Stimulated activated naive CD8-positive, alpha-beta T cell treated with anti-CD3 and anti-CD28 coated beads, Interleukin-15, Interleukin-2, amounts not matched to agents 100 ng/mL and 50 ng/mL, for 24 hours (primary cell): Measurements from ENCODE around the gene IGF2BP2.
"Not testable (repeated sequence)": the region's sequence is repeated elsewhere in the genome, so short reads cannot be mapped to it uniquely, and the experiment has no call there.

ENCODE experiments used
- H3K27ac Mint-ChIP-seq: one replicate; pipeline ENCODE4 v1.8.0; 2021; ENCODE audit warnings: mild to moderate bottlenecking, mixed read lengths
- H3K27me3 Mint-ChIP-seq: one replicate; pipeline ENCODE4 v1.8.0; 2021; ENCODE audit warnings: mixed read lengths
- H3K36me3 Mint-ChIP-seq: one replicate; pipeline ENCODE4 v1.8.0; 2021; ENCODE audit warnings: low read depth, mixed read lengths
- H3K4me1 Mint-ChIP-seq: one replicate; pipeline ENCODE4 v1.8.0; 2021; ENCODE audit warnings: low read depth, mixed read lengths
- H3K4me3 Mint-ChIP-seq: one replicate; pipeline ENCODE4 v1.8.0; 2021; ENCODE audit warnings: mild to moderate bottlenecking, mixed read lengths
- H3K9me3 Mint-ChIP-seq: one replicate; pipeline ENCODE4 v1.8.0; 2021; ENCODE audit warnings: mixed read lengths

IGF2BP2 gene

DNA sequence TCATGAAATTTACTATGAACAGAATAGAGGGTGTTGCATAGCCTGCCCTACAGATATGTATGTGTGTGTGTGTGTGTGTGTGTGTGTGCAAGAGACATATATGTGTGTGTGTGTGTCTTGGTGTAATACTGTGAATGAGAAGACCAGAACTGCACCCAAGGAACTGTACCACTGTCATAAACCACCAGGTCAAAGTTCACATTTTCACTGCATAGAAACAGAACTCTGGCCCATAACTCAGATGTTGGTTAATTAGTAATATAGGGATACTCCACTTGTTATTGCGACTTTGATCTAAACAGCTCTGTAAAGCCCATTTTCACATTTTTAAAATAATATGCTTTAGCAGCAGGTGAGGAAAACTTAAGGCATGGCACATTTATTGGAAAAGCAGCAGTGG is 111.8 kb downstream of the IGF2BP2 start:
- no peaks in the 10 kb centered on the region for H3K36me3 Mint-ChIP-seq

DNA sequence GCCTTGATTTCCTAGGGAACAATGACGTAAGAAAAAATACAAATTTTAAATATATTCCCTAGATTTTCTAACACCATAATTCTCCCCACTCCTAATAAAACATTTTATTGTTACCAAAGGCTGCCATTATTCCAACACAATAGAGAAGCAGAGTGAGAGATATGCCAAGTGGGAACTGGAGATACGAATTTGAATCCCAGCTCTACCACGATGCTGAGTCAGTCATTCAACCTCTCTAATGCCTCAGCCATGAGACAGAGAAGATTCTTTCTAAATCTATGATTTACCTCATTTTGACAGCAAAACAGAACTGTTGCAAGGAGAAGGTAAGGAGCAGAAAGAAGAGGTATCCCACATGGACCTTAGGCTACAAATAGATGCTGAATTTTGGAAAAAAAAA is 112.5 kb downstream of the IGF2BP2 start:
- Mint-ChIP-seq H3K4me3 (no peak overlapping the region), H3K27me3 (peaks cover 17% of the 10 kb centered on the region), H3K27ac (no peak overlapping the region), H3K9me3 (no peaks in the 10 kb centered on the region), H3K4me1 (no peaks in the 10 kb centered on the region), H3K36me3 (no peaks in the 10 kb centered on the region)

More for the DNA sequence above, 111.8 kb downstream of the IGF2BP2 start:
- Mint-ChIP-seq H3K9me3 (no peaks in the 10 kb centered on the region), H3K4me1 (no peaks in the 10 kb centered on the region), H3K4me3 (no peak overlapping the region), H3K27ac (no peak overlapping the region), H3K27me3 (peaks cover 13% of the 10 kb centered on the region)

DNA sequence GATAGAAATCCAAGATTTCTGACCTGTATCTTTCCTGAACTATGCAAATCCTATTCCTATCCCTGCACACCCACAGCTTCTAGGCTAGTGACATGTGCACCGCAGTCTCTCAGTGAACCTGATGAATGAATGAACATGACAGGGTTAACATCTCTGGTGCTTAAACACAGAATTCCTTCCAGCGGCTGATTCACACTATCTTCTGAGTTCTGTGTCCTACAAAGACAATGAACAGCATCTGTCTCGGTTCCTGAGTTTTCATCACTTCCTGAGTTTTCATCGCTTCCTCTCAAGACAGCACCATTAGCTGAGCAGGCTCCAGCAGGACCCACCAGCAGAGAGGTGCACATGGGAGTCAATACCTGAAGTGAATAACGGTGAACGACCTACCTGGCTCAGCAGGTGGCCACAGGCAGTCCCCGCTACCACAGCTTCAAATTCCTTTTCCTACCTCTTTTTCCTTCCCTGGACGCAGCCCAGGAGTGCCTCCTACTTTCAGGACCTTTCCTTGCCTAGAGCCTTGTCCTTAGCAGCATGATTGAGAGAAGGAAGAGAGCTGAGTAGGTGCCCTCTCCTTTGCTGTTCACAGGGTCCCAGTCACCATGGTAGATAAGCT is 113.5 kb downstream of the IGF2BP2 start:
- H3K9me3 Mint-ChIP-seq = no peaks in the 10 kb centered on the region
- H3K4me1 Mint-ChIP-seq = no peaks in the 10 kb centered on the region
- no peak overlapping the region for H3K4me3 Mint-ChIP-seq
- no peak overlapping the region for H3K27ac Mint-ChIP-seq
- H3K36me3 Mint-ChIP-seq = no peaks in the 10 kb centered on the region
- peaks cover 17% of the 10 kb centered on the region for H3K27me3 Mint-ChIP-seq

- Mint-ChIP-seq H3K27me3 (peaks cover 22% of the 10 kb centered on the region), H3K4me3 (no peak overlapping the region), H3K9me3 (no peaks in the 10 kb centered on the region), H3K36me3 (no peaks in the 10 kb centered on the region), H3K4me1 (no peaks in the 10 kb centered on the region), H3K27ac (no peak overlapping the region)
Measured at GRCh38 chr3:185709251-185709955, 115.4 kb downstream of the IGF2BP2 start.

DNA sequence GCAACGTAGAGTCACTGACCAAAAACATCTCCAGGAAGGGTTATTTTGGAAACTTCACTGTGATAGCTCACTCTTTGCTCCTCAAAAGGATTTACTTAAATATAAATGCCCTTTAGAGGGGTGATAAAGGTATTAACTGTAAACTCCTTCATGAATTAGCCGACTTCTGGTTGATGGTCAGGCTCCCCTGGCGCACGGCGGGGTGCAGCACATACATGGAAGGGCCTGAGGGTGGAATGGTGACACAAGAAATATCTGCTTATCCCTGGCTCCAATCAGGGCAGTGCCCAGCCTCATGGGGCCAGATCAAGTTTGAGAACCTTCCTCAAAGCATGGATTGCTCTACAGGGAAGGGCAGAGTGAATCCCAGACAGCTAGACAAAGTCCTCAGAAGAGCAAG is 116.5 kb downstream of the IGF2BP2 start:
- no peaks in the 10 kb centered on the region for H3K4me1 Mint-ChIP-seq
- no peak overlapping the region for H3K27ac Mint-ChIP-seq
- no peak overlapping the region for H3K4me3 Mint-ChIP-seq
- H3K36me3 Mint-ChIP-seq = no peaks in the 10 kb centered on the region
- H3K9me3 Mint-ChIP-seq = no peaks in the 10 kb centered on the region
- peaks cover 25% of the 10 kb centered on the region for H3K27me3 Mint-ChIP-seq

DNA sequence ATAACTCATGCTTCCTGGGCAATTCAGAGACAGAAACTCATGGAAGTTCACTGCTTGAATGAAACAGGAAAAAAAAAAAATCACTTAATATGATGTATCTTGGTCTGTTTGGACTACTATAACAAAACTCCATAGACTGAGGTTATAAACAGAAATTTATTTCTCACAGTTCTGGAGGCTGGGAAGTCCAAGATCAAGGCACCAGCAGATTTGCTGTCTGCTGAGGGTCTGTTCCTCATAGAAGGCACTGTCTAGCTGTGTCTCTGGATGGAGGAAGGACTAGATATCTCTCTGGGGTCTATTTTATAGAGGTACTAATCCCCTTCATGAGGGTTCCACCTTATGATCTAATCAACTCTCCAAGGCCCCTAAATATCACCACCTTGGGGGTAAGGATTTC is 119.3 kb downstream of the IGF2BP2 start:
- Mint-ChIP-seq H3K4me3 (no peak overlapping the region), H3K36me3 (no peaks in the 10 kb centered on the region), H3K27ac (no peak overlapping the region), H3K27me3 (peaks cover 22% of the 10 kb centered on the region), H3K9me3 (no peaks in the 10 kb centered on the region), H3K4me1 (no peaks in the 10 kb centered on the region)

GRCh38 chr3:185702262-185703225 is 122.3 kb downstream of the IGF2BP2 start:
- peaks cover 11% of the 10 kb centered on the region for H3K27me3 Mint-ChIP-seq
- no peak overlapping the region for H3K4me3 Mint-ChIP-seq
- H3K27ac Mint-ChIP-seq = no peak overlapping the region
- no peaks in the 10 kb centered on the region for H3K36me3 Mint-ChIP-seq
- no peaks in the 10 kb centered on the region for H3K4me1 Mint-ChIP-seq
- H3K9me3 Mint-ChIP-seq = no peaks in the 10 kb centered on the region

DNA sequence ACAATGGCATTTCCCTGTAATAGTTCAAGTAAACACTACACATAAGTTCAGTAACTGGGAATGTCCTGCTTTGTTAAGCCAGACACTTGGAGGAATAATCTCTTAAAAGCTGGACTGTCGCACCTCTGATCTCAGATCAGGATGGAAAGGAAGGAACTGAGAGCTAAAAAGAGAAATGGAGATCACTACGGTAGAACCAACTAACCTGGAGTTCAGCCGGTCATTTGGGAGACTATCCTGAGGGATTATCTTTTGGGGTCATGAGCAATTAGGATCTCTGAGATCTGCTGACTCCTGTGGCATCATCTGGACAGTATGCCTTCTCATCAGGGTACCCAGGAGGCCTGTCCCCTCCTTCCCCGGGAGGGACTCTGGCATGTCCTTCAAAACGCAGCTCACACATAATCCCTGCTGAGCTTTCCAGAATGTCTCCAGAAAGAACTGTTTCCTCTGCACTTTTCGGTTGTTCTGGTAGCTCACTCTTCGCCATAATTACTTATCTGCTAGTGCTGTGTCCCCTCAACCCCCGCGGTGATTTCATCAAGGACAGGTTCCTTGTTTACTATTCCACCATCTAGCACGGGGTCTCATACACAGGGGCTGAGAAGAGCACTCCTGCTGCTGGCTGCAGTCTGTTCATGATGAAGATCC is 123.1 kb downstream of the IGF2BP2 start:
- Mint-ChIP-seq H3K9me3 (no peaks in the 10 kb centered on the region), H3K4me3 (no peak overlapping the region), H3K27me3 (peaks cover 11% of the 10 kb centered on the region), H3K27ac (no peak overlapping the region), H3K36me3 (no peaks in the 10 kb centered on the region), H3K4me1 (no peaks in the 10 kb centered on the region)

DNA sequence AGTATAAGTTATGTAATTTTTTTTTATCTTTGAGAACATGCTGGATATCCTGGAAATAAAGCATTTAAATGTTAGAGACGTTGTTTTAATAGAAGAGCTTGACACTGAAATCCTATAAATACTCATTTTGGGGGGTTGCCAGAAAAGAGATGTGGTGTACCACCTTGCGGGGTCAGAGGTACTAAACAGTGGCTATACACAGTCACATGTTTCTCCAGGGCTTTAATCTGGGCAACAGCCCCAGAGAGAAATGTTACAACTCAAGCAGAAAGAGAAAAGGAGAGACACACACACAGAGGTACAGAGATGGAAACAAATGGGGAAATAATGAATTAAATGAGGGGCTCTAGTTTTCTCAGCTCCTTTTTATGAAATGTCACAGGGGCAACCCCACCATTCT is 124.9 kb downstream of the IGF2BP2 start:
- Mint-ChIP-seq H3K36me3 (no peaks in the 10 kb centered on the region), H3K4me3 (no peak overlapping the region), H3K4me1 (no peaks in the 10 kb centered on the region), H3K27ac (no peak overlapping the region), H3K27me3 (peaks cover 11% of the 10 kb centered on the region), H3K9me3 (no peaks in the 10 kb centered on the region)

GRCh38 chr3:185697228-185697627 is 127.6 kb downstream of the IGF2BP2 start:
- H3K4me3 Mint-ChIP-seq, H3K27me3 Mint-ChIP-seq, H3K36me3 Mint-ChIP-seq, H3K4me1 Mint-ChIP-seq, H3K27ac Mint-ChIP-seq, H3K9me3 Mint-ChIP-seq: not testable (repeated sequence)

DNA sequence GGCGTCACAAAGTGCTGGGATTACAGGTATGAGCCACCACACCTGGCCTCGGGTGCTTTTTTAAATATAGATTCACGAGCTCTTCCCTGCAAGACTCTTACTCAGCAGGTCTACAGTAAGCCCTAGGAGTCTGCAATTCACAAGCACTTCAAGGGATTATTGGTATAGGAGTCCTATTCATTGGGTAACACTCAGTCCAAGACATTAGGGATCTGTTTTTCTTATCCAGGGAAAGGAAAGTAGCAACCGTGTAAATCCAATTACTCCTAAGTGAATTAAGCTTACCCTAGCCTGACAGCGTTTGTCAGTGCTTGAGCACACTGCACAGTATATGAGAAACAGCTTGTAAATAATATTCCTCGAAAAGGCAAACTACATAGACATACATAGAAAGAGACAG is 128.8 kb downstream of the IGF2BP2 start:
- Mint-ChIP-seq H3K4me1 (no peaks in the 10 kb centered on the region), H3K27ac (no peak overlapping the region), H3K27me3 (no peaks in the 10 kb centered on the region), H3K4me3 (no peak overlapping the region), H3K36me3 (no peaks in the 10 kb centered on the region), H3K9me3 (no peaks in the 10 kb centered on the region)

DNA sequence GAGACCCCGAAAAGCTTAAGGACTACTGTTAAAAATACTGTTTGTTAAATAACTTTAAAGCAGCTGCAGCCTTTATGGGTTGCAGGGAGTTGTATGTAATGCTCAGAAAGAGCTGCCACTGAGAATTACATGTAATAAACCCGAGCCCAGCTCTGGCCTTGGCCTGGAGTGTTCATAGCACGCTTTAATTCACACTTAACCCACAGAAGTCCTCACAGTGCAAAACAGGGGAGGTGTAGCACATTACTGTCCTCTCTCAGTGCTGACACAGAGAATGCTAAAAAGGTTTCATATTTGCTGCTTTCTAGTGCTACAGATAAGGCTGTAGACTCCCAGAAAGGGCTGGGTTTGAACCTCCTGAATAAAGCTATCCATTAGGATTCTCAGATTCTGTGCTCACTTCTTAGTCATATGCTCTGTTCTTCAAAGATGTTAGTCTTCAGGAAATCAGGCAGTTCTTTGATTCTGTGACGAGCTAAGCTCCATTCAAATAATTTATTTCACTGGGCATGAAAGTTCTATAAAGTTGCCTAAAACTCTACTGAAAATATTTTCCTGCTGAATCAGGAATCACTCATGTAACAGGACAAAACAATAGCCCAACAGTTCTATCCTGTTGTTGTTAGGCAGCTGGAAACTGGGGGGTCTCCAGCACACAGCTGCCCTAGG is 130.7 kb downstream of the IGF2BP2 start:
- H3K4me3 Mint-ChIP-seq = no peak overlapping the region
- H3K4me1 Mint-ChIP-seq = no peaks in the 10 kb centered on the region
- no peaks in the 10 kb centered on the region for H3K27me3 Mint-ChIP-seq
- no peaks in the 10 kb centered on the region for H3K9me3 Mint-ChIP-seq
- no peaks in the 10 kb centered on the region for H3K36me3 Mint-ChIP-seq
- no peak overlapping the region for H3K27ac Mint-ChIP-seq

DNA sequence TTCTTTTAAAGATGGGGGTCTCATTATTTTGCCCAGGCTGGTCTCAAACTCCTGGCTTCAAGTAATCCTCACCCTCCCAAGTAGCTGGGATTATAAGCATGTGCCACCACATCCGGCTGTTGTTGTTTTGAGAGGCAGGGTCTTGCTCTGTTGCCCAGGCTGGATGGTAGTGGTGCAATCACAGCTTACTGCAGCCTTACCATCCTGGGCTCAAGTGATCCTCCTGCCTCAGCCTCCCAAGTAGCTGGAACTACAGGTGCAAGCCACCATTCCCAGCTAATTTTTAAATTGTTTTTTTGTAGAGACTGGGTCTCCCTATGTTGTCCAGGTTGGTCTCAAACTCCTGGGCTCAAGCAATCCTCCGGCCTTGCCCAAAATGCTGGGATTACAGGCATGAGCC is 133.2 kb downstream of the IGF2BP2 start:
- H3K27ac Mint-ChIP-seq = no peak overlapping the region
- H3K36me3 Mint-ChIP-seq = no peaks in the 10 kb centered on the region
- peaks cover 3% of the 10 kb centered on the region for H3K27me3 Mint-ChIP-seq
- H3K4me1 Mint-ChIP-seq = no peaks in the 10 kb centered on the region
- no peaks in the 10 kb centered on the region for H3K9me3 Mint-ChIP-seq
- no peak overlapping the region for H3K4me3 Mint-ChIP-seq

DNA sequence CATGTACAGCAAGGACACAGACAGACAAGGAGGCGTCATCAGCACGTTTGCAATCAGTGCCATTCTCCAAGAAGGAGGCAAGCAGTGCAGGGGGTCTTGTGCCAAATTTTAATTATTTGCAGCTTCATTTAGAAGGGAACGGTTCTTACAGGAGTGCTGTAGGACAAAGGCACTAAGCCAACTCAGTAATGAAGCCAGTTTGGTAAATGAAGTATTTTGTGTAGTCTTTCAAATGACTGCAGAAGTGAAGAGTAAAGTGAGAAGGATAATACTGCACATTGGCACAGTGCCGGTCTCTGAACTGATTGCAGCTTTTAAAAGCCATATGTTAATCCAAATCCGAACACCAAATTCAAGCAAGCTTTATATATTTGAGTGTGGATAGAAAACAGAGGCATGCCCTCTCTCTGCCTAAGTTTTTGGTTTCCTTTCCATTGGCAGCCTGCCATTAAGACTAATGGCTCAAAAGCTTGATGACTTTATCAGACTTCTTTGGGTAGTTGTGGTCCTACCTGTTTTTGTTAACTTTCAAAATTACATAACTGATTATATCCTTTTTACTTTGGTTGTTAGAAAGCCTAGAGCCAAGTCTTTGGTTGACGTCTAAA is 137.5 kb downstream of the IGF2BP2 start:
- peaks cover 11% of the 10 kb centered on the region for H3K27me3 Mint-ChIP-seq
- no peaks in the 10 kb centered on the region for H3K4me1 Mint-ChIP-seq
- no peak overlapping the region for H3K27ac Mint-ChIP-seq
- no peak overlapping the region for H3K4me3 Mint-ChIP-seq
- H3K9me3 Mint-ChIP-seq = no peaks in the 10 kb centered on the region
- no peaks in the 10 kb centered on the region for H3K36me3 Mint-ChIP-seq
